Panc1 (cell line): ENCODE results near the gene OR2T34. TPM values are rescaled to one million over a fixed set of nuclear protein-coding genes. Genes with fewer than 3 reads are reported as not detected.
"Not testable (repeated sequence)": the region's sequence is repeated elsewhere in the genome, so short reads cannot be mapped to it uniquely, and the experiment has no call there.

Experiments used
- ATAC-seq: fragments of 200-7000 bp; cut with Tn5 transposase; 2 replicates; pipeline ENCODE4 v1.9.1; 2020; ENCODE audit warnings: mild to moderate bottlenecking, moderate library complexity
- BruUV-seq: library from RNA; stranded (reverse); fragments of 400-500 nt; replicated peaks from 2 replicates; lab custom pipeline; 2021; lab: Mats Ljungman, UMichigan
- CTCF ChIA-PET: fragments of 300-600 bp; sonication (Branson Sonifier 250); formaldehyde crosslinking; loops from one replicate; lab custom pipeline; 2022; ENCODE audit warnings: antibody characterized with exemption; lab: Charles Lee
- POLR2A ChIA-PET: fragments of 300-600 bp; sonication (Branson Sonifier 250); formaldehyde crosslinking; loops from one replicate; lab custom pipeline; 2022; ENCODE audit warnings: antibody characterized with exemption; lab: Charles Lee
- DNase-seq: peaks from one replicate; pipeline ENCODE4 v3.0.0-alpha.2; 2010; ENCODE audit warnings: low read depth, low spot score
- H3K27ac ChIP-seq: 2 replicates; pipeline ENCODE4 v1.5.1; 2011; ENCODE audit warnings: mild to moderate bottlenecking, low read length, inconsistent platforms
- H3K27me3 ChIP-seq: fragments of 200-500 bp; sonication (Bioruptor generic); 2 replicates; pipeline ENCODE4 v1.6.0; 2014; ENCODE audit warnings: low read length, inconsistent platforms; ENCODE audit not compliant: control insufficient read depth, insufficient read depth
- H3K36me3 ChIP-seq: fragments of 200-500 bp; sonication (Bioruptor generic); 2 replicates; pipeline ENCODE4 v1.5.1; 2014; ENCODE audit warnings: inconsistent platforms, mild to moderate bottlenecking, low read length, moderate library complexity; ENCODE audit not compliant: control insufficient read depth, insufficient read depth
- H3K4me1 ChIP-seq: 2 replicates; pipeline ENCODE4 v1.5.1; 2011; ENCODE audit warnings: inconsistent platforms, mild to moderate bottlenecking, low read length, moderate library complexity; ENCODE audit not compliant: control insufficient read depth, insufficient read depth
- H3K4me3 ChIP-seq, 2 experiments: 2 replicates each; pipeline ENCODE4 v1.5.1; 2011 to 2012; ENCODE audit warnings: low read depth in 2 of 2, low read length in 2 of 2, mild to moderate bottlenecking in 2 of 2, inconsistent platforms in 1 of 2, moderate library complexity in 1 of 2
- H3K9me3 ChIP-seq: fragments of 200-500 bp; sonication (Bioruptor generic); 2 replicates; pipeline ENCODE4 v1.5.1; 2014; ENCODE audit warnings: low read depth, mild to moderate bottlenecking, inconsistent platforms, low read length, moderate library complexity; ENCODE audit not compliant: control insufficient read depth, insufficient read depth
- in situ Hi-C: cut with HindIII; loops from 2 replicates; pipeline ENCODE4 v1.10.0; 2016; ENCODE audit warnings: low sequenced_read_pairs, low pct_unique_long_range_greater_than_20kb
- intact Hi-C: fragments of 100-400 bp; cut with micrococcal nuclease; formaldehyde crosslinking; loops from one replicate; pipeline ENCODE4 v1.10.0; 2022; ENCODE audit not compliant: unreplicated experiment
- total RNA-seq: library from RNA; stranded (reverse); gene quantifications from one replicate; pipeline ENCODE4 v1.2.1, GENCODE V29; 2021; ENCODE audit not compliant: unreplicated experiment

OR2T34 gene
- total RNA-seq, 1 experiment from 2014 or later = not detected

DNA sequence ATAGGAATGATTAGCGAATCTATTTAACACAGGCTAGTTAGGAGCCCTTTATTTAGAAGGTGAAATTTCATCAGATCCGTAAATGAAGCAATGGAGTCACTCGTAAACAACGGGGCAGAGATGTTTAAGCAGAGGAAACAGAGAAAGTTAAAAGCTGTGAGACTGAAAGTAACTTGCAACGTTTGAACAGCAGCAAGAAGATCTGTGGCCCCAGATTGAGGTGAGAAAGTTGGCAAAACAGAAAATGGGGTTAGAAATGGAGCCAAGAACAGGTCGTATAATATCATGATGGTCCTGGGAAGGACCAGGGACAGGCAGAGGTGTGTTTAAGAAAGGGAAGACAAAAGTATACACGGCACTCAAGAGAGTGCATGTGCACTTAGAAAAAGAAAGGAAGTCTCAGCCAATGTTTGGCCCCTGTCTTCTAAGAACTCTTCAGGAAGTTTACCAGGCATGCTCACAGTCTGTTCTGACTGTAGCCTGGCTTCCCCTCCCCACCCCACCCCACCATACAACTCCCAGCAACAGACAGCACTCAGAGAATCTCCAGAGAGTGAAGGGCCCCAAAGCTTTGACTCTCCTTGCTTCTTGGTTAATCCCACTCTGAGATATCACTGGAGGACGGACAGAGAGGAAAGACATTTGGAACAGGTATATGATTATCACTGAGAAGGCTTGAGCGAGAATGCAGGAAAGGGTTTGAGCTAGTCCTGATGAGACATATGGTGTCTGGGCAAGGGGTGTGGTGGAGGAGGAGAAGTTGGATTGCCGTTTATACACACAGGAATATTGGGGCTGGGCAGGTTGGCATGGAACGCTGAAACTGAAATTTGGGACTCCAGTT is 8.8 kb downstream of the OR2T34 start:
- CTCF ChIA-PET, in situ Hi-C loops, intact Hi-C loops, H3K4me1 ChIP-seq, H3K4me3 ChIP-seq, H3K27ac ChIP-seq, BruUV-seq, H3K36me3 ChIP-seq, H3K9me3 ChIP-seq, H3K27me3 ChIP-seq, POLR2A ChIA-PET, ATAC-seq, DNase-seq: not testable (repeated sequence)

DNA sequence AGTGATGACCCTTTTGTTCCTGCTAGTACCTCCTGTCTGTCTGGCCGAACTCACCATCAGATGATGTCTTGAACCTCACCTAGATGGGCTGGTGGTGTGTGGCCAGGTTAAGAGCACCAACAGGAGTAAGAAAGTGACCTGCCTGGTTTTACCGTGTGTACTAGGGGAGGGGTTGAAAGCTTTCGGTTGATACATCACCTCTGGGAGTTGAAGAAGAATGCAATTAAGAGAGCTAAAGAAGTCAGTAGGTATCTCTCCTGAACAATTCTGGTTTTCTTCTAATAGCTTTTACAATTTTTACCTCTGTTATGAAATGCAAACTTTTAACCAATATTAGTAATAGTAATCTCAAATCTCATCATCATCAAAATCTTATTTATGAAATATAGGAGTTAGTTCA is 11.9 kb downstream of the OR2T34 start, which contains the start of gene OR2T29:
Gene OR2T29, minus strand, starts transcription at position 101 of the 400 bp plus-strand sequence. CDS start 3,281 bp downstream, outside the sequence.
- ATAC-seq, H3K36me3 ChIP-seq, CTCF ChIA-PET, intact Hi-C loops, H3K27me3 ChIP-seq, DNase-seq, H3K27ac ChIP-seq, in situ Hi-C loops, H3K9me3 ChIP-seq, BruUV-seq, H3K4me1 ChIP-seq, POLR2A ChIA-PET, H3K4me3 ChIP-seq: not testable (repeated sequence)

DNA sequence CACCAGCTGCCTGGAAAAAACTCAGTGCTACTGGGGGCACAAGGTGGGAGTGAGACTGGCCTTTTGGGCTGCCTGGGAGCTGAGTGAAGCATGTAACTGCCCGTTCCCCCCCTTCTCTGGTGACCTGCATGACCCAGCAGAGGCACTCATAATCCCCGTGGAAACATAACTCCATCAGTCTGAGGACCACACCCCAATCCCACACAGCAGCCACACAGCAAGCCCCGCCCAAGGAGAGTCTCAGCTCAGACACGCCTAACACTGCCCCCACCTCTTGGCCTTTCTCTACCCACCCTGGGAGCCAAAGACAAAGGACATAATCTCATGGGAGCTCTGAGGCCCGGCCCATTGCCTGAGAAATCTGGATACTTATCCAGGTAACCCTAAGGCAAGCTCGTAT is 23.5 kb downstream of the OR2T34 start:
- H3K9me3 ChIP-seq, CTCF ChIA-PET, H3K4me1 ChIP-seq, intact Hi-C loops, DNase-seq, H3K36me3 ChIP-seq, POLR2A ChIA-PET, H3K4me3 ChIP-seq, BruUV-seq, H3K27ac ChIP-seq, H3K27me3 ChIP-seq, ATAC-seq, in situ Hi-C loops: not testable (repeated sequence)

DNA sequence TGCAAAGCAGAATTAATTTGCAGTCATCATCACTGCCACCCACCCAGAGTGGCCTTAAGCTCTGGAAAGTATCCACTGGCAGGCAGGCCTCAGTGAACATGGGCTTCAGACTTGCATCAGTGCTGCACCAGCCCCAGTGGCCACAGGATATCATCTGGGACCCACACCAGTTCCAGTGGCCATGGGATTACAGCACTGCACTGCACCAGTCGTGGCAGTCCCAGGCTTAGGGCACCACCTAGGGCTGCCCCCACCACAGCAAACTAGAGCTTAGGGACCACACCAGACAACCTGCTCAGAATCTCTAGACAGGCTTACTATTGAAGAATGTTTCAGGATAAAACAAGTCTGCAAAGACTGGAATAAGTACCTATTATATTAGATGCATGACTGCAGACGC is 27.2 kb downstream of the OR2T34 start:
- intact Hi-C loops, H3K9me3 ChIP-seq, in situ Hi-C loops, BruUV-seq, CTCF ChIA-PET, H3K4me3 ChIP-seq, POLR2A ChIA-PET, H3K36me3 ChIP-seq, H3K27ac ChIP-seq, H3K27me3 ChIP-seq, DNase-seq, ATAC-seq, H3K4me1 ChIP-seq: not testable (repeated sequence)

DNA sequence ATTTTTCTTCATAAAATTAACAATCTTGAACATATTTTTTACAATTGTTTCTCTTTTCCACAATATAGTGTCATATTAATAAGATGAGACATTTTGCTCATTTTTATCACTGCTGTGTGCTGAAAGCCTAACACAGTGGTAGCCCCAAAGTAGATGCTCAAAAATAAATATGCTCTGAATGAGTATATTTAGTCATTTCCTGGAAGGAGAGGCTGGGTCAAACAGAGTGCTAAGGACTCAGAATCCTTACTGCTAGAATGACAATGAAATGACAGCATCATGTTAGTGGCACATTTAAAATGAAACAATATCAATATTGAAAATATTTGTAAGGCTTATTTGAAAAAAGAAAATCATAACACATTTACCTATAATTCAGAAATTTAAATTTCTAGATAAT is 37.1 kb downstream of the OR2T34 start:
- H3K4me3 ChIP-seq, H3K36me3 ChIP-seq, H3K4me1 ChIP-seq, H3K27me3 ChIP-seq, POLR2A ChIA-PET, BruUV-seq, DNase-seq, in situ Hi-C loops, H3K9me3 ChIP-seq, intact Hi-C loops, ATAC-seq, CTCF ChIA-PET, H3K27ac ChIP-seq: not testable (repeated sequence)

Other genes starting within 250 kb of the OR2T34 start
- gene OR14C36, start 226.0 kb downstream of the OR2T34 start, total RNA-seq = not detected
- not detected for gene OR2T4, start 213.1 kb downstream of the OR2T34 start, total RNA-seq
- not detected for gene OR2T6, start 199.0 kb downstream of the OR2T34 start, total RNA-seq
- not detected for gene OR2T1, start 171.7 kb downstream of the OR2T34 start, total RNA-seq
- not detected for gene OR2T2, start 129.1 kb downstream of the OR2T34 start, total RNA-seq
- not detected for gene OR2T3, start 101.4 kb downstream of the OR2T34 start, total RNA-seq
- gene OR2T5, start 86.2 kb downstream of the OR2T34 start, total RNA-seq = not detected
- gene OR2G6, start 66.7 kb downstream of the OR2T34 start, total RNA-seq = not detected
- not detected for gene OR2T29, start 12.0 kb downstream of the OR2T34 start, total RNA-seq
- gene OR2T10, start 22.9 kb upstream of the OR2T34 start, total RNA-seq = not detected
- gene OR2T11, start 60.3 kb upstream of the OR2T34 start, total RNA-seq = not detected
- not detected for gene OR2T35, start 70.5 kb upstream of the OR2T34 start, total RNA-seq
- gene OR2T27, start 80.8 kb upstream of the OR2T34 start, total RNA-seq = not detected
- not detected for gene OR14I1, start 128.0 kb upstream of the OR2T34 start, total RNA-seq
- not detected for gene LYPD8, start 181.0 kb upstream of the OR2T34 start, total RNA-seq